Measurements from ENCODE around the gene DGKH. TPM values are rescaled to one million over a fixed set of nuclear protein-coding genes. Genes with fewer than 3 reads are reported as not detected.
"Not testable (repeated sequence)": the region's sequence is repeated elsewhere in the genome, so short reads cannot be mapped to it uniquely, and the experiment has no call there.

DGKH gene
- total RNA-seq, 6 donors from 2014 or later, result 9.6 to 33.2 (median 17.4) TPM

- H3K4me1 ChIP-seq, result peaks cover 0 to 3% (median under 1%) of the 10 kb centered on the region in 4 donors
- no peaks in the 10 kb centered on the region for H3K27me3 ChIP-seq
- no peaks in the 10 kb centered on the region for H3K9me3 ChIP-seq
- TF ChIP-seq CTCF (IDR thresholded peaks at IDR 0.05) (no peak), EP300 (IDR thresholded peaks at IDR 0.05) (no peak), POLR2A (IDR thresholded peaks at IDR 0.05) (no peak), POLR2AphosphoS5 (IDR thresholded peaks at IDR 0.05) (no peak)
- WGBS, 2 donors, result 94 to 95% methylated on average over 4 of the region's 4 CpGs
- no peak overlapping the region for H3K4me3 ChIP-seq
- no peak for DNase-seq
- ATAC-seq (ENCODE audit: low FRiP score in 2 of 2), result no peak
- H3K36me3 ChIP-seq, result peaks cover 0 to 23% (median 3%) of the 10 kb centered on the region in 4 donors
- no peak overlapping the region for H3K27ac ChIP-seq
Observed at GRCh38 chr13:42152495-42152894, 104.0 kb downstream of the DGKH start.

- Histone ChIP-seq H3K27ac (no peak overlapping the region), H3K4me1 (peaks cover 0 to under 1% (median 0%) of the 10 kb centered on the region in 4 donors), H3K9me3 (no peaks in the 10 kb centered on the region), H3K4me3 (no peak overlapping the region), H3K36me3 (peaks cover 0 to 30% (median 3%) of the 10 kb centered on the region in 4 donors), H3K27me3 (no peaks in the 10 kb centered on the region)
- TF ChIP-seq POLR2AphosphoS5 (IDR thresholded peaks at IDR 0.05) (no peak), POLR2A (IDR thresholded peaks at IDR 0.05) (no peak)
- ATAC-seq (ENCODE audit: low FRiP score in 2 of 2), result no peak
- WGBS, 2 donors, result 84 to 92% methylated on average over 3 of the region's 3 CpGs
- no peak for DNase-seq
Observed at GRCh38 chr13:42153199-42154113, 105.0 kb downstream of the DGKH start.

- DNase-seq (no peak), ATAC-seq (ENCODE audit: low FRiP score in 2 of 2) (no peak)
- Histone ChIP-seq H3K4me1 (no peaks in the 10 kb centered on the region), H3K4me3 (no peak overlapping the region), H3K27me3 (no peaks in the 10 kb centered on the region), H3K9me3 (no peaks in the 10 kb centered on the region), H3K27ac (no peak overlapping the region), H3K36me3 (peaks cover 6 to 45% (median 10%) of the 10 kb centered on the region in 4 donors)
- WGBS, 2 donors, result 63 to 79% methylated on average over 3 of the region's 3 CpGs
- no peak for TF ChIP-seq CTCF (IDR thresholded peaks at IDR 0.05)
- TF ChIP-seq POLR2A (IDR thresholded peaks at IDR 0.05), result no peak
Observed at GRCh38 chr13:42155251-42155650, 106.8 kb downstream of the DGKH start.

GRCh38 chr13:42163338-42163737 lies 114.9 kb downstream of the DGKH start:
- not testable (repeated sequence) for ATAC-seq (ENCODE audit: low FRiP score in 2 of 2); DNase-seq

GRCh38 chr13:42163910-42164309 lies 115.5 kb downstream of the DGKH start:
- ATAC-seq (ENCODE audit: low FRiP score in 2 of 2), result not testable (repeated sequence)

More at GRCh38 chr13:42163338-42163737, 114.9 kb downstream of the DGKH start:
- H3K27me3 ChIP-seq, H3K27ac ChIP-seq, H3K4me1 ChIP-seq, H3K4me3 ChIP-seq, H3K9me3 ChIP-seq: not testable (repeated sequence)
- peaks cover 6 to 51% (median 16%) of the 10 kb centered on the region in 4 donors for H3K36me3 ChIP-seq
- WGBS, 2 donors, result 66 to 85% methylated on average over 2 of the region's 2 CpGs

GRCh38 chr13:42164557-42165125 lies 116.2 kb downstream of the DGKH start:
- Histone ChIP-seq H3K36me3 (peaks cover 5 to 55% (median 16%) of the 10 kb centered on the region in 4 donors), H3K9me3 (no peaks in the 10 kb centered on the region), H3K27me3 (no peaks in the 10 kb centered on the region), H3K4me3 (no peak overlapping the region), H3K4me1 (no peaks in the 10 kb centered on the region), H3K27ac (no peak overlapping the region)
- ATAC-seq (ENCODE audit: low FRiP score in 2 of 2) (no peak), DNase-seq (no peak)
- 92 to 100% methylated on average over 3 of the region's 3 CpGs for WGBS, 2 donors
- TF ChIP-seq POLR2A (IDR thresholded peaks at IDR 0.05) (no peak), POLR2AphosphoS5 (IDR thresholded peaks at IDR 0.05) (no peak), CTCF (IDR thresholded peaks at IDR 0.05) (no peak), EP300 (IDR thresholded peaks at IDR 0.05) (no peak)

More at GRCh38 chr13:42163910-42164309, 115.5 kb downstream of the DGKH start:
- peaks cover 6 to 55% (median 18%) of the 10 kb centered on the region in 4 donors for H3K36me3 ChIP-seq
- not testable (repeated sequence) for H3K27ac ChIP-seq, H3K27me3 ChIP-seq, DNase-seq, H3K4me1 ChIP-seq, H3K4me3 ChIP-seq, H3K9me3 ChIP-seq

All from upper lobe of left lung (tissue), 6 donors.